ENCODE data around the gene SLC22A6.

Gene SLC22A6

GRCh38 chr11:63001456-63001855 is 16.7 kb upstream of the SLC22A6 start:
- TF ChIP-seq CTCF (IDR thresholded peaks at IDR 0.05): no peak

- TF ChIP-seq CTCF (IDR thresholded peaks at IDR 0.05): no peak
Observed at GRCh38 chr11:62999649-63000048, 14.9 kb upstream of the SLC22A6 start.

- no peak for TF ChIP-seq CTCF (IDR thresholded peaks at IDR 0.05)
Observed at GRCh38 chr11:62999156-62999555, 14.4 kb upstream of the SLC22A6 start.

- no peak for TF ChIP-seq CTCF (IDR thresholded peaks at IDR 0.05)
Observed at GRCh38 chr11:62996271-62996670, 11.5 kb upstream of the SLC22A6 start.

GRCh38 chr11:62994775-62995174 is 10.0 kb upstream of the SLC22A6 start:
- TF ChIP-seq CTCF (IDR thresholded peaks at IDR 0.05): no peak

- TF ChIP-seq CTCF (IDR thresholded peaks at IDR 0.05): no peak
Observed at GRCh38 chr11:62988276-62988675, 3.5 kb upstream of the SLC22A6 start.

- no peak for TF ChIP-seq CTCF (IDR thresholded peaks at IDR 0.05)
Observed at GRCh38 chr11:62985041-62985750, 429 bp upstream of the SLC22A6 start.
